Osteoblast (primary cell): Measurements from ENCODE around the gene TRIM69. TPM values are rescaled to one million over a fixed set of nuclear protein-coding genes. Genes with fewer than 3 reads are reported as not detected.

Experiments
- DNase-seq: peaks from one replicate; pipeline ENCODE4 v3.0.0; 2011; ENCODE audit warnings: low spot score, mixed read lengths; ENCODE audit not compliant: insufficient read length; ENCODE audit errors: missing footprints
- H2AFZ ChIP-seq: 2 replicates; pipeline ENCODE4 v1.6.0; 2011; ENCODE audit warnings: mild to moderate bottlenecking, low read length
- H3K27ac ChIP-seq: 2 replicates; pipeline ENCODE4 v1.5.1; 2011; ENCODE audit warnings: mild to moderate bottlenecking, low read depth, low read length, moderate library complexity
- H3K27me3 ChIP-seq: 2 replicates; pipeline ENCODE4 v1.6.0; 2012; ENCODE audit warnings: mild to moderate bottlenecking, control low read depth, inconsistent platforms, low read length, moderate library complexity; ENCODE audit not compliant: insufficient read depth
- H3K36me3 ChIP-seq: 2 replicates; pipeline ENCODE4 v1.5.1; 2011; ENCODE audit warnings: mild to moderate bottlenecking, low read length, control low read depth, moderate library complexity; ENCODE audit not compliant: insufficient read depth
- H3K4me1 ChIP-seq: 2 replicates; pipeline ENCODE4 v1.5.1; 2011; ENCODE audit warnings: mild to moderate bottlenecking, low read length, control low read depth, moderate library complexity; ENCODE audit not compliant: insufficient read depth
- H3K4me2 ChIP-seq: 2 replicates; pipeline ENCODE4 v1.6.0; 2011; ENCODE audit warnings: mild to moderate bottlenecking, low read length; ENCODE audit not compliant: insufficient read depth
- H3K4me3 ChIP-seq: fragments of 200-600 bp; sonication (generic); 3 replicates; pipeline ENCODE4 v1.5.1; 2012; ENCODE audit warnings: mild to moderate bottlenecking, low read length, inconsistent platforms; ENCODE audit not compliant: insufficient read depth
- H3K79me2 ChIP-seq: 2 replicates; pipeline ENCODE4 v1.6.0; 2012; ENCODE audit warnings: mild to moderate bottlenecking, low read length, control low read depth, inconsistent platforms; ENCODE audit not compliant: insufficient read depth
- H3K9me3 ChIP-seq: 2 replicates; pipeline ENCODE4 v1.5.1; 2011; ENCODE audit warnings: low read depth, low read length, control low read depth
- H4K20me1 ChIP-seq: 2 replicates; pipeline ENCODE4 v1.6.0; 2012; ENCODE audit warnings: mild to moderate bottlenecking, low read length, control low read depth; ENCODE audit not compliant: insufficient read depth
- total RNA-seq: library from RNA; depleted of rRNA; stranded (reverse); fragments of >200 nt; gene quantifications from 2 replicates; pipeline ENCODE4 v1.2.3, GENCODE V29; 2012
- TF ChIP-seq, protein P1 (sequence below): IDR thresholded peaks from 2 replicates; pipeline ENCODE4 v1.5.1; 2011; ENCODE audit warnings: mild to moderate bottlenecking, low read depth, low read length, moderate library complexity; ENCODE audit errors: extremely low read depth

Gene TRIM69
- total RNA-seq, 1 donor: 9.4 TPM

DNA sequence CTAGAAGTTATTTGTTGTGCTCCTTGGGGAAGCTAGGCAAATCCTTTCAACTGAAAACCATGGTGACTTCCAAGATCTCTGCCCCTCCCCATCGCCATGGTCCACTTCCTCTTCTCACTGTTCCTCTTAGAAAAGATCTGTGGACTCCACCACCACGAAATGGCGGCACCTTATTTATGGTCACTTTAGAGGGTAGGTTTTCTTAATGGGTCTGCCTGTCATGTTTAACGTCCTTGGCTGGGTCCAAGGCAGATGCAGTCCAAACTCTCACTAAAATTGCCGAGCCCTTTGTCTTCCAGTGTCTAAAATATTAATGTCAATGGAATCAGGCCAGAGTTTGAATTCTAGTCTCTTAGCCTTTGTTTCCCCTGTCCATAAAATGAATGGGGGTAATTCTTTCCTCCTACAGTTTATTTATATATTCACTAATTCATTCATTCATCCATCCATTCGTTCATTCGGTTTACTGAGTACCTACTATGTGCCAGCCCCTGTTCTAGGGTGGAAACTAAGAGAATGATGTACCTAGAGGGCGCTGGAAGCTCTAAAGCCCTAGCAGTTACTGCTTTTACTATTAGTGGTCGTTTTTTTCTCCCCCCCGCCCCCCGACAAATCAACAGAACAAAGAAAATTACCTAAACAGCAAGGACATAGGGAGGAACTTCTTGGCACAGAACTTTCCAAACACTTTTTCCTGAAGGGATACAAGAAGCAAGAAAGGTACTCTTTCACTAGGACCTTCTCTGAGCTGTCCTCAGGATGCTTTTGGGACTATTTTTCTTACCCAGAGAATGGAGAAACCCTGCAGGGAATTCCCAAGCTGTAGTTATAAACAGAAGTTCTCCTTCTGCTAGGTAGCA is 25.9 kb upstream of the TRIM69 start:
- peak overlapping the region; percentile 97 for H2AFZ ChIP-seq
- H3K4me3 ChIP-seq: peak overlapping the region; percentile 100
- H3K27ac ChIP-seq: peak overlapping the region; percentile 92
- H3K9me3 ChIP-seq: no peaks in the 10 kb centered on the region
- H3K79me2 ChIP-seq: peaks cover 56% of the 10 kb centered on the region
- peaks cover 17% of the 10 kb centered on the region for H3K4me1 ChIP-seq
- H3K4me2 ChIP-seq: peak overlapping the region; percentile 96
- TF ChIP-seq, protein P1, sequence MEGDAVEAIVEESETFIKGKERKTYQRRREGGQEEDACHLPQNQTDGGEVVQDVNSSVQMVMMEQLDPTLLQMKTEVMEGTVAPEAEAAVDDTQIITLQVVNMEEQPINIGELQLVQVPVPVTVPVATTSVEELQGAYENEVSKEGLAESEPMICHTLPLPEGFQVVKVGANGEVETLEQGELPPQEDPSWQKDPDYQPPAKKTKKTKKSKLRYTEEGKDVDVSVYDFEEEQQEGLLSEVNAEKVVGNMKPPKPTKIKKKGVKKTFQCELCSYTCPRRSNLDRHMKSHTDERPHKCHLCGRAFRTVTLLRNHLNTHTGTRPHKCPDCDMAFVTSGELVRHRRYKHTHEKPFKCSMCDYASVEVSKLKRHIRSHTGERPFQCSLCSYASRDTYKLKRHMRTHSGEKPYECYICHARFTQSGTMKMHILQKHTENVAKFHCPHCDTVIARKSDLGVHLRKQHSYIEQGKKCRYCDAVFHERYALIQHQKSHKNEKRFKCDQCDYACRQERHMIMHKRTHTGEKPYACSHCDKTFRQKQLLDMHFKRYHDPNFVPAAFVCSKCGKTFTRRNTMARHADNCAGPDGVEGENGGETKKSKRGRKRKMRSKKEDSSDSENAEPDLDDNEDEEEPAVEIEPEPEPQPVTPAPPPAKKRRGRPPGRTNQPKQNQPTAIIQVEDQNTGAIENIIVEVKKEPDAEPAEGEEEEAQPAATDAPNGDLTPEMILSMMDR: peak; percentile 44
- H3K36me3 ChIP-seq: peaks cover 8% of the 10 kb centered on the region
- peaks cover 36% of the 10 kb centered on the region for H4K20me1 ChIP-seq
- no peak for DNase-seq
- H3K27me3 ChIP-seq: no peaks in the 10 kb centered on the region

DNA sequence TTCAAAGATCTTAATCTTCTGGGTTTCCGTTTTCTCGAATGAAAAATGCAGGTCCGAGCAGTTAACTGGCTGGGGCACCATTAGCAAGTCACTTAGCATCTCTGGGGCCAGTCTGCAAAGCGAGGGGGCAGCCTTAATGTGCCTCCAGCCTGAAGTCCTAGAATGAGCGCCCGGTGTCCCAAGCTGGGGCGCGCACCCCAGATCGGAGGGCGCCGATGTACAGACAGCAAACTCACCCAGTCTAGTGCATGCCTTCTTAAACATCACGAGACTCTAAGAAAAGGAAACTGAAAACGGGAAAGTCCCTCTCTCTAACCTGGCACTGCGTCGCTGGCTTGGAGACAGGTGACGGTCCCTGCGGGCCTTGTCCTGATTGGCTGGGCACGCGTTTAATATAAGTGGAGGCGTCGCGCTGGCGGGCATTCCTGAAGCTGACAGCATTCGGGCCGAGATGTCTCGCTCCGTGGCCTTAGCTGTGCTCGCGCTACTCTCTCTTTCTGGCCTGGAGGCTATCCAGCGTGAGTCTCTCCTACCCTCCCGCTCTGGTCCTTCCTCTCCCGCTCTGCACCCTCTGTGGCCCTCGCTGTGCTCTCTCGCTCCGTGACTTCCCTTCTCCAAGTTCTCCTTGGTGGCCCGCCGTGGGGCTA is 25.1 kb upstream of the TRIM69 start, which contains the start of the genes B2M and PATL2:
Gene B2M, plus strand, starts transcription at position 422 of the 647 bp plus-strand sequence. Its CDS starts 30 bp downstream, at position 452.
Gene PATL2, minus strand, starts transcription at position 228 of the 647 bp plus-strand sequence. CDS start 34,833 bp downstream, outside the sequence.
- DNase-seq: peak; percentile 95
- TF ChIP-seq, protein P1: no peak

DNA sequence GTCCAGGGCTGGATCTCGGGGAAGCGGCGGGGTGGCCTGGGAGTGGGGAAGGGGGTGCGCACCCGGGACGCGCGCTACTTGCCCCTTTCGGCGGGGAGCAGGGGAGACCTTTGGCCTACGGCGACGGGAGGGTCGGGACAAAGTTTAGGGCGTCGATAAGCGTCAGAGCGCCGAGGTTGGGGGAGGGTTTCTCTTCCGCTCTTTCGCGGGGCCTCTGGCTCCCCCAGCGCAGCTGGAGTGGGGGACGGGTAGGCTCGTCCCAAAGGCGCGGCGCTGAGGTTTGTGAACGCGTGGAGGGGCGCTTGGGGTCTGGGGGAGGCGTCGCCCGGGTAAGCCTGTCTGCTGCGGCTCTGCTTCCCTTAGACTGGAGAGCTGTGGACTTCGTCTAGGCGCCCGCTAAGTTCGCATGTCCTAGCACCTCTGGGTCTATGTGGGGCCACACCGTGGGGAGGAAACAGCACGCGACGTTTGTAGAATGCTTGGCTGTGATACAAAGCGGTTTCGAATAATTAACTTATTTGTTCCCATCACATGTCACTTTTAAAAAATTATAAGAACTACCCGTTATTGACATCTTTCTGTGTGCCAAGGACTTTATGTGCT is 24.5 kb upstream of the TRIM69 start:
- Histone ChIP-seq H3K27ac (peak overlapping the region; percentile 92), H4K20me1 (peaks cover 50% of the 10 kb centered on the region), H3K4me2 (peak overlapping the region; percentile 96), H3K9me3 (no peaks in the 10 kb centered on the region), H3K36me3 (peaks cover 22% of the 10 kb centered on the region), H3K4me1 (peaks cover 17% of the 10 kb centered on the region), H3K27me3 (no peaks in the 10 kb centered on the region), H2AFZ (peak overlapping the region; percentile 83), H3K4me3 (peak overlapping the region; percentile 100), H3K79me2 (peaks cover 61% of the 10 kb centered on the region)
- TF ChIP-seq, protein P1: no peak
- DNase-seq: no peak

More for the DNA sequence above, 25.1 kb upstream of the TRIM69 start, which contains the start of the genes B2M and PATL2:
- peaks cover 16% of the 10 kb centered on the region for H3K36me3 ChIP-seq
- peak within 1 kb of the TSS; percentile 97 for H2AFZ ChIP-seq
- H3K4me2 ChIP-seq: peak within 1 kb of the TSS; percentile 96
- peaks cover 17% of the 10 kb centered on the region for H3K4me1 ChIP-seq
- peaks cover 61% of the 10 kb centered on the region for H3K79me2 ChIP-seq
- peak within 1 kb of the TSS; percentile 100 for H3K4me3 ChIP-seq
- H4K20me1 ChIP-seq: peaks cover 43% of the 10 kb centered on the region
- no peaks in the 10 kb centered on the region for H3K27me3 ChIP-seq
- H3K9me3 ChIP-seq: no peaks in the 10 kb centered on the region
- peak within 1 kb of the TSS; percentile 92 for H3K27ac ChIP-seq
